Fibroblast of skin of right quadriceps (primary cell): ENCODE data around the gene HCFC1R1.

Source experiments
- DNase-seq: peaks from one replicate; pipeline ENCODE4 v3.0.0-alpha.2; 2013

Gene HCFC1R1

DNA sequence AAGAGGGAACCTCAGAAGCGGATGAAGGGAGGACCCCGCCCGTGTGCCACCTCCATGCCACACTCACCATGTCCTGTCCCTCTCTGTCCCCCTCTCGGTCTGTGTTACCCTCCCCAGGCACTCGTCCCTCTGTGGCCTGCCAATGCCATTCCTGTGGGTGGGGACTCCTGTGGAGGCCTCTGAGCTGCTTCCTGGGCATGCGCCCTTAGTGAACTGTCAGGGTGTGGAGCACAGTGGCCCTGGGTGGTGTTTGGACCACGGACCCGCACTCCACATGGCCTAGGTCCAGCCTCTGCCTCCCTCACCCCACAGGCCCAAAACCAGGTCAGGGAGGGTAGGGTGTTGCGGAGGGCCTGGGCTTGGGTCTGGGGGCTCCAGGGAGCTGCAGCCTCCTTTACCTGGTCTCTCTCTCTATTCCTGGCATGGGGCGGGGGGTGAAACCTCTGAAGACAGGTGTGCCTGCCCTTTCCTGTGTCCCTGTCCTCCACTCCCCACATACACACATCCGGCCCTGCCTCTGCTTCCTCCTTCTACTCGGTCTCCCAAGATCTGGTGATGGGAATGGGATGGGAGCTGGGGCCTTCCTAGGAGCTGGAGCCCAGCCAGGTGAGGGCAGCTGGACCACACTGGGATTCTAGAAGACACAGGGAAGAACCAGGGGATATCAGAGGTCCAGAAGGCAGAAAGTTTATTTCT, 32.0 kb downstream of the HCFC1R1 start:
- no peak for DNase-seq

DNA sequence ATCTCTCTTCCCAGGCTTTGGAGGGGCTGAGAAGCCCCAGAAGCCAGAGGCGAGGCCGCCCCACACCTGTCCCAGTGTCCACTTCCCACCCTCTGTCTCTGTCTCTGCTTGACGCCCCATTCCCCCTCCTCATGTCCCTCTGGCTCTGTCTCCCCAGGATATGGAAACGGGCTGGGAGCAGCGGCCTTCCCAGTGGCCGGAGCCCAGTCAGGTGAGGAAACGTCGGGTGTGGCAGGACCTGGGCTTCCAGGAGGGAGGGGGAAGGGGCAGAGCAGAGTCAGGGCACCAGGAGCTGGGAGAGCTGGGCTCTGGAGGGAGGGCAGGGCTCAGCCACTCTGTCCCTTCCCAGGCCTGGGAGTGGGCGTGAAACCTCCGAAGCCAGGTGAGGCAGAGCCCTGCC, 32.9 kb downstream of the HCFC1R1 start:
- no peak for DNase-seq

DNA sequence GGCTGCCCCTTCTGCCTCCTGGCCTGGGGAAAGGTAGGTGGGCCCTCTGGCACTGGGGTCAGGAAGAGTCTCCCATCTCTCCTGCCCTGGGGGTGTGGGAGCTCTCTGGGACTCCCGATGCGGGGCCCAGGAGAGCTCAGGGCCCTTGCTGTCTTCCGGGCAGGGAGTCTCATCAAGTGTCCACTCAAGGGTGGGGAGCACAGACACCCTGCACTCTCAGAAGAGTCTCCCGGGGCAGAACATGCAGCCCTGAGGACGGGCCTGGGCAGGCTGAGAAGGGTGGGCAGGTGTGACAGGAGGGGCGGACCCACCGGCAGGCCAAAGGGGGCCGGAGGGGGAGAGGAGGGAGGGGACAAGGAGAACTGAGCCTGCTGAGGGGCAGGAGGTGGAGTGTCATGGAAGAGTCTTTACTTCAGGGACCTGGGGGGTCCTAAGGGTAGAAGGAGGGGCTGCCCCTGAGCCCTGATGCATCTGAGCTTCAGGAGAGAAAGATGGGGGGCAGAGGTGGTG, 35.1 kb downstream of the HCFC1R1 start:
- DNase-seq: no peak

DNA sequence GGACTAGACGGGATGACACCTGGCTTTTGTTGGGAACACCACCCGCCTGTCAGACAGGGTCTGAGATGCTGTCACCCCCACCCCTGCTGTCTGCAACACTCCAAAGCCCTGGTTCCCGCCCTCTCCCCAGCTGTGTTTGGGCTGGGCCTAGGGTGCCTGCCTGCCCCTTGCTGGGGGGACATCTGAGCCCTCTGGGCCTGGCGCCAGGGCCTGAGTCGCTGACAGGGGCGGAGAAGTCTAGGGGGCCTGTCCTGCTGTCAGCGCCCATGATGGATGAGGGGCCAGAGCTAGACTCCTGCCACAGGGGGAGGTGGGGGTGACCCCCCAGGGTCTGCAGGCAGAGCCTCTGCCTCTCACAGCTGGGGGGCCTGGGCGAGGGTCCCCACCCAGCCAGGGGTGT, 35.9 kb downstream of the HCFC1R1 start:
- peak; percentile 19 for DNase-seq

DNA sequence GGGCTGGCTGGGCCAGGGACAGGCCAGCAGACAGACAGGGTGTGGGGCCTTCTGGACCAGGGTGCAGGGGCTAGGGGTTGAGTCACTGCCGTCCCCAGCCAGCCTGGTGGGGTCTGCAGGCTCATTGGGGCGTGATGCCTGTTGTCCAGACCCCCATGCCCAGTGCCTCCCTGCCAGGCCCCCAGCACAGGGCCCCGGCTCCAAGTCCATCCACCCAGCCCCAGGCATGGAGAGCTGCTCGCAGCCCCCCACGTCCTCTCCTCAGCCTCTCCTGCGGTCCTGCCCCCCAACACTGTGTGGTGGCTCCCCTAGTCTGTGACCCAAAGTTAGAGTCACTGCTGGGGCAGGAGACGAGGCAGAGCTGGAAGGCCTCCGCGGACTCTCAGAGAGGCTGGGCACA, 36.5 kb downstream of the HCFC1R1 start:
- no peak for DNase-seq

DNA sequence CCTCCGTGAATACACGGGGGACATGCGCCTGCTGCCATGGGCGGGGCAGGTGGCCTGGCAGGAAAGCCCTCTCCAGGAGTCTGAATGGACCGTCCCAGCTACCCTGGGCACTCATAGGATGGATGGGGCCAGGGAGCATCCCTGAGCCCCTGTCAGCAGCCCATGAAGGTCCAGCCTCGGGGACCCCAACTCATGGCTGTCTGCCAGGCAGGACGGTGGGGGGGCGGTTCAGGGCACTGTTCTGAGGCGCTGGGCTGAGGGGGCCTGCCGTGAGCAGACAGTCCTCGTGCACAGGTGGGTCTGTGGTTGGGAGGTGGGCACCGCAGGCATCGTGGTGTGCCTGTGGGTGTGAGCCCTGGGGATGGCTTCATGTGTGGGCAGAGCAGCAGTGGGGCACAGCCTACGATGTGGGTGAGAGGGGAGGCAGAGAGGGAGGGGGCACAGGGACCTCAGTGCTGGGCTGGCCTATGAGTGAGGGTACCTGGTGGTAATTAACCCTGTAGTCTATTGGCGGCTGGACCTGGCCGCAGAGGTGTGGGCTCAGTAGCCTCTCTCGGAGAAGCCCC, 37.0 kb downstream of the HCFC1R1 start:
- no peak for DNase-seq

DNA sequence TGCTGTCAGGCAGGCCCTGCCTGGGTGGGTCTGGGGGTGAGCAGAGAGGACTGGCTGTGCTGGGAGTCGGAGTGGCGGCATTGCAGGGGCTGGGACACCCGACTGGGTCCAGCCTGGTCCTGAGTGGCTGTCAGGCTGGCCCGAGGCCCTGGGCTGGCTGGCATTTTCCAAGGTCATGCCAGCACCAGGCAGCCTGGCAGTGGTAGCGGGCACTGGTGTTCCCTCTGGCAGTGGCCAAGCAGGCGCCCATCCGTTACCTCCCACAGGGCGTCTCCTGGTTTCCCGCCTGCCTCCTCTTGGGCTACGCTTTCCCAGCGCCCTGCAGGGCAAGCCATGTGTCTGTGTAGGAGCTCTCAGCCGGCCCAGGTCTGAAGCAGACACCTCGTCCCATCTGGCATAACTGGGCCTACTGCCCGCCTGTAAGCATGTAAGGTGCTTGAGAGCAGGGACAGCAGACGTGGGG, 37.8 kb downstream of the HCFC1R1 start:
- DNase-seq: no peak

DNA sequence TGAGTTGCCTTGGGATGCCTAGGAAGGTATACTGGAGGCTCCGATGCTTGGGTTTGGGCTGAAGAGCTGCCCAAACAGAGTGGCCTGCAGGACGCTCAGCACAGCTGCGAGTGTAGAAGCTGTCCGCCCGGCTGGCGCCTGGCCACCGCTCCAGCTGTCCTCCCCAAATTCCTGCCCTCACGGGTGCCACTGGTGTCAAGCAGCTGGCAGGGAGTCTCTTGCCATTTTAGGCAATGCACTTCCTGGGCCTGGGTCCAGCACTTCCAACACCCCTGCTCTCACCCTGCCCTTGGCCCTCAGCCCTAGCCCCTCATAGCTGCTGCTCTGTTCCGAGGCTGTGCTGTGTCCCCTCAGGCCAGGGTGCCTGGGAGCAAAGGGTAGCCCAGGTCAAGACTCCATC, 38.3 kb downstream of the HCFC1R1 start:
- no peak for DNase-seq

DNA sequence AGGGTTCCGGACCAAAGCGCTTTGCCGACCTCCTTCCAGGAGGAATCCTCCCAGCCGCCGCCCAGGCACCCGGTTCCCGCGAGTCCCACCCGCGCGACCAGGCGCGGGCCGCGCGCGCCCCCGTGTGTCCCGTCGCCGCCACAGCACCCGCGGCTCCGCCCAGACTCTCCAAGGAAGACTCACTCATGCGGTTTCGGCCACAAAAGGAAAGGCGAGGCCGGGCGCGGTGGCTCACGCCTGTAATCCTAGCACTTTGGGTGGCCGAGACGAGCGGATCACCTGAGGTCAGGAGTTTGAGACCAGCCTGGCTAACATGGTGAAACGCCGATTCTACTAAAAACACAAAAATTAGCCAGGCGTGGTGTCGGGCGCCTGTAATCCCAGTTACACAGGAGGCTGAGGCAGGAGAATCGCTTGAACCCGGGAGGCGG, 40.0 kb downstream of the HCFC1R1 start:
- peak; percentile 78 for DNase-seq

DNA sequence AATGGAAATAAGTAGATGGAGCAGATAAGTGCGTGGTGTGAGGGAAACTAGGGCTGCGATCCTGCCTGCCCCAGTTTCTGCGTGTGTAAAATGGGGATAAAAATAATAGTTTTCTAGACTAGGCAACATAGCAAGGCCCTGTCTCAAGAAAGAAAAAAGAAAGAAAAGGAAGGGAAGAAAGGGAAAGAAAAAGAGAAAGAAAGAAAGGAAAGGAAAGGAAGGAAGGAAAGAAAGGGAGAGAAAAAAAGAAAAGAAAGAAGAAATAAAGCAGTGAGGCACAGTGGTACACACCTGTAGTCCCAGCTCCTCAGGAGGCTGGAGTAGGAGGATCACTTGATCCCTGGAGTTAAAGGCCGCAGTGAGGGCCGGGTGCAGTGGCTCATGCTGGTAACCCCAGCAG, 41.3 kb downstream of the HCFC1R1 start:
- no peak for DNase-seq

DNA sequence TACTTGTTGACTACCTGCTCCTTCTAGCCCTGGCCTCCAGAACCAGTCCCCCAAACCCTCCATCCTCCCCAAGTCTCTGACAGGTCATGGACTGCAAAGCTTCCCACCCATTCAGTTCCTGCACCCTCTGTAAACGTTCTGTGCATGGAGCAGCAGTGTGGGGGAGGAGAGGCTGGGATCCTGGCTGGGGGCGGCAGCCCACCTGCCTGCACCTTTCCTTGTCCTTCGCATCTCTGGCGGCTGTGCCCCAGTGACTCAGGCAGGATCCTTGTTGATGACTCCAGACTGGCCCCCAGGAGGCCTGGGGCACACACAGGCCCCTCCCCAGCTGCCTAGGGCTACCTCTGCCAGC, 41.9 kb downstream of the HCFC1R1 start:
- DNase-seq: no peak

DNA sequence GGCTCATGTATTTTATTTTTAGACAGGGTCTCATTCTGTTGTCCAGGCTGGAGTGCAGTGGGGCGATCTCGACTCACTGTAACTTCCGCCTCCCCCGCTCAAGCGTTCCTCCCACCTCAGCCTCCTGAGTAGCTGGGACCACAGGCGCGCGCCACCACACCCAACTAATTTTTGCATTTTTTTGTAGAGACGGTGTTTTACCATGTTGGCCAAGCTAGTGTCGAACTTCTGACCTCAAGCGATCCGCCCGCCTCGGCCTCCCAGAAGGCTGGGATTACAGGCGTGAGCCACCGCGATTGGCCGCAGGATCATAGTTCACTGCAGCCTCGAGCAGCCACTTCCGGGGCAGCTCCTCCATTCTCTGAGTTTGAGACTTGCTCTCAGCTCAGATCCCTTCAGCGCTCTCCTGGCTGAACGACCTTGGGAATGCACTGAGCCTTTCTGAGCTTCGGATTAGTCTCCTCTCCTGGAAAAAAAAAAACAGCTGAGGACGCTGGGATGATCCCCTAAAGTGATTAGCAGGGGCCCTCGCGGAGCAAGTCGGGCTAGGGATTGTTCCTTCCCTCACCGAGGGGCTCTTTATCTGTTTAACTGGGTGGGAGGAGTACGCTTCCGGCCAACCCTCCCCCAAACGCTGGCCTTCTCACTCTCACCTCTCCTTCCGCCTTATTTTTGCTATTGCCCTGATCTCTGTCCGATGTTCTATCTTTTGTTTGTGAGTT, 42.4 kb downstream of the HCFC1R1 start:
- DNase-seq: no peak

DNA sequence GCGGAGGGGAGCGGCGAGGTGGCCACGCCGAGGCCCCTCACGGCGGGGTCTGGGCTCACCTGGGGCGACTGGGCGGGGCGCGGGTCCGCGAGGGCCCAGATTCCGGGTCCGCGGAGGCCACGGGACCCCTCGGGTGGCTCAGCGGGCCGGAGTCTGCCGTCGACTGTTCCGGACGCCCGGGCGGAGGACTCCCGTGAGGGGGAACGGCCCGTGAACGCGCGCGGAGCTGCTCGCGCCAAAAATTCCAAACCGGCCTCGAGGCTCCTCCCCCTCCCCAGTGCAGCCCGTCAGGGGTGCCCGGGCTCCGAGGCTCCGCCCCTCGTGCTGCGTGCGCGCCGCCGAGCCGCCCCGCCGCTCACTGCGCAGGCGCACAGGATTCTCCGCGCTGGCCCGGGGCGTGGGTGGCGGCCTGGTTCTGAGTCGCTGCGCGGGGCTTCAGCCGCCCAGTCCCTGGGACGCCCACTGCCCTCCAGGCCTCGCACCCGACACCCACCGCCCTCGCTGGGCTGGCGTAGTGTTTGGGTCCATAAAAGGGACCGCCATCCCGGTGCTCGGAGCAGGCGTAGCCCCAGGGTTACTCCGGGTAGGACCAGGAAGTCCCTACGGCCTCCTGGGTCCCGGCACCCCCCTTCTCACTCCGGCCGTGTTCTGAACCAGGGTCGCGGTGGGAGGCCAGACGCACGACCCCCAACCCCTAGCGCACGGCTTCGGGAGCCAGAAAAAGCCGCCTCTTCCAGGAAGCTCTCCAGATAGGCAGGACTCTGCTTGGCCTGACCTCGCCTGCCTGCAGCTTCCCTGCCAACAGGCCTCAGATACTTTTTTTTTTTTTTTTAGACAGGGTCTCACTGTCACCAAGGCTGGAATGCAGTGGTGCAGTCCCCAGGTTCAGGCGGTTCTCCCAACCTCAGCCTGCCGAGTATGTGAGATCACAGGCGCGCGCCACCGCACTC, 43.2 kb downstream of the HCFC1R1 start, which contains the start of gene PKMYT1:
PKMYT1 (minus strand) TSS at position 220 of the 950 bp plus-strand sequence. CDS start 789 bp downstream, outside the sequence.
- DNase-seq: peak; percentile 85

DNA sequence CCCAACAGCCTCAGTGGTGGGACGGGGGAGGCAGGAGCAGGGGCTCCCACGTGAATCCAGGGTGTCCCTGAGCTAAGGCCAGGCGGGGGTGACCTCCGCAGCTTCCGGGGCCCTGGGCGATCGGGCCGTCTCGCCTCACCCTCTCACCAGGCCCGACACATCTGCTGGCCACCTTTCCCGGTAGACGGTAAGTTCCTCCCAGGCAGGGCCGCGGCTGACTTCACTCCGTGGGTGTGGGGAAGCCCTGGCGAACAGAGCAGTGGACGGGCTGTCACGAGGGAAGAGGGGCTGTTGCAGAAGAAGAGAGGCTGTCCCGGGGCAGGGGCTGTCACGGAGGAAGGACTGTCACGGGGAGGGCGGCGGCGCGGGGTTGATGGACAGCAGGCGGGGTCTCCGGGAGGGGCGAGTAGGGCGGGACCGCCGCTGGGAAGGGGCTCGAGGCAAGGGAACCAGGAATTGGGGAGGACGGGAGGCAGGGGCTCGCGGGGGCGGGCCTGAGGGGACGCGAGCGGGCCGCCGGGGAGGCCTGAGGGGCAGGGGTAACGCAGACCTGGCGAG, 44.0 kb downstream of the HCFC1R1 start:
- no peak for DNase-seq

DNA sequence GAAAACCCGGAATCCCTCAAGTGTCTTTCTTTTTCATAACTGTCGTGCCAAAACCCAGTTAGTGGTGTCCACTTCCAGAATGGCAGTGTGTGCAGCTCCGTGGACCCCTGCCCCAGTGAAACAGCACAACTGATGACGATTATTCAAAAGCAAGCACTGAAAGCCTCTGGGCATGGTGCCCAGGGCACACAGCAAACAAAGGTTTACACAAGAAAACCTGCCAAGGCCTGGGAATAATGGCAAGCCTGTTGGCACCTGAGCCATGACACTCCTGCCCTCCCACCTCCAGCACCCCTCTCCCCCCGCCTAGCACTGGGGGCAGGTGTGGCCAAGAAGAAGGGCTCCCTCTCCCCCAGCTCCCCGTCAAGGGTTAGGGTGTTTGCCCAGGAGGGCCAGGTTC, 46.3 kb downstream of the HCFC1R1 start:
- no peak for DNase-seq

DNA sequence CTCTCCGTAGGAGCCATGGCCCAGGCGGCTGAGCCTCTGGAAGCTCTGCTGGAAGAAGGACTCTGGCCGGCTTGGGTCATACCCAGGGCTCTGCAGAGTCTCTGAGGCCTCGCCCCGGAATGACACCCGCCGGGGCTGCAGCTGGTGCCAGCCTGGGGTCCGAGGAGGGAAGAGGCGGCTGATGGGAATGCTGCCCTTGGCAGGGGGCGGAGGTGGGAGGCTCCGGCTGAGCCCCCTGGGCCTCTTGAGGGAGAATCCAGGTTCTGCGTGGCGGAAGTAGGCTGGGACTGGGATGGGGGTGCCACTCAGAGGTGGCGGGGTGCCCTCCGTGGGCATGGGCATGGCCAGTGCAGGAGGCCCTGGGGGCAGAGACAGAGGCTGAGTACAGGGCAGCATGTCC, 47.1 kb downstream of the HCFC1R1 start:
- no peak for DNase-seq

DNA sequence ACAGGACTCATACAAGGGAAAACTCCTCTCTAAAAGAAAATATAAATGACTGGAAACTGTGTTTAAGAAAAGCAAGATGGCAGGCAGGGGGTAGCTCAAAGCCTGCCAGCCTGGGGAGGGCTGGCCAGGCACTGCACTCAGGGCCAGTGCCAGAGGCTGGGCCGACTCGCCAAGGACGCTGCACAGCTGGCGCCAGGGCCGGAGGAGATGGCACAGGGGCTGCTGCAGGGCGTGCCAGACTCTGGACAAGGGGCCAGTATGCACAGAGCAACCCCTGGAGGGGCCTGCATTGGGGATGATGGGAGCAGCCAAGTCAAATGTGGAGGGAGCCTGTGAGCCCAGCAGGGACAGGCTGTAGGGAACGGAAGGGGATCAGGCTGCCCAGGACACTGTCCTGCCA, 47.5 kb downstream of the HCFC1R1 start:
- DNase-seq: no peak

DNA sequence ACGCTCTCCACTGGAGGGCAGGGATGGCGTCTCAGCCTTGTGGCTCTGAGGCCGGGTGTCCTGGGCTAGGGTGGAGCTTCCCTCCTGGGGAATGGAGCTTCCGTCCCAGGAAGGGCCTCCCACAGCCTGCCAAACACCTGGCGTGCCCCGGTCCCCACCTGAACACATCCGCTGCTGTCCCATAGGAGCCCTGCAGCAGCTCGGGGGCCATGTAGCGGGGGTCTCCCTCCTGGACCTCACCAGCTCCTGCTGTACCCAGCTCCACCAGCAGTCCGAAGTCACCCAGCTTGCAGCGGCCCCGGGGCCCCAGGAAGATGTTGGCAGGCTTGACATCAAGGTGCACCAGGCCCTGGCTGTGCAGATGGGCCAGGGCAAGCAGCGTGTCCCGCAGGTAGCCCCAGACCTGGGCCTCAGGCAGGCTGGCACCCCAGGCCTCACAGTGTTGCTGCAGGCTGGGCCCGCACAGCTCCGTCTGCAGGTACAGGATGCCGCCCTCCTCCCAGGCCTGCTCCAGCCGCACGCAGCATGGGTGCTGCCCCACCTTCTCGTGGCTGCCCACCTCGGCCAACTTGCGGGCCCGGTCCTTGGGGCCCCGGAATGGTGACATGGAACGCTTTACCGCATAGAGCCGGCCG, 48.5 kb downstream of the HCFC1R1 start:
- no peak for DNase-seq

DNA sequence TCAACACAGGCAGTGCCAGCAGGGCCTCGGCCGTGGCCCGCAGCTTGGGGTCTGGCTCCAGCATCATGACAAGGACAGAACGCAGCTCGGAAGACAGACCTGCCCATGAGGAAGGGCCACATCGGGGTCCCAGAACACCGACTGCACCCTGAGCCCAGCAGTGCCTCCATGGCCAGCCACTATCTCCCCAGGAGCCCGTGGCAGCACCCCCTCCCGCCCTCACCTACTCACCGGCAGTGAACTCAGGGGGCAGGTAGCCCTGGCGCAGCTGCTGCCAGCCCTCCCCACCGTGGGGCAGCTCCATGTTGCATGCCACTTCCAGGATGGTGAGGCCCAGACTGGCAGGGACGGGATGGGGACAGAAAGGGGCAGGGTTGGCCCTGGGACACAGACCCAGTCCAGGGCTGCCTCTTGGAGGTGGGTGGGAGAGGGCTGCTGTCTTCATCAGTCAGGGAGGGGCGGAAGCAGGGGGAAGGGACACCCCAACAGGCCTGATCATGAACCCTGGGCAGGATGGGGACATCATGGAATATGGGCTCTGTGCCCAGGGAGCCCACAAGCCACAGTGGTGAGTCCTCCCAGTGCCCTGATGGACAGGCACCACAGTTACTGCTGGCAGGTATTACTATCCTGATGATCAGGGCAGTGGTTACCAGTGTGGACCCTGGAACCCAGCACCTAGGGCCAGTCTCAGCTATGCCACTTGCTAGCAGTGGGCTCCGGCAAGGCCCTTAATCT, 49.3 kb downstream of the HCFC1R1 start:
- DNase-seq: no peak

DNA sequence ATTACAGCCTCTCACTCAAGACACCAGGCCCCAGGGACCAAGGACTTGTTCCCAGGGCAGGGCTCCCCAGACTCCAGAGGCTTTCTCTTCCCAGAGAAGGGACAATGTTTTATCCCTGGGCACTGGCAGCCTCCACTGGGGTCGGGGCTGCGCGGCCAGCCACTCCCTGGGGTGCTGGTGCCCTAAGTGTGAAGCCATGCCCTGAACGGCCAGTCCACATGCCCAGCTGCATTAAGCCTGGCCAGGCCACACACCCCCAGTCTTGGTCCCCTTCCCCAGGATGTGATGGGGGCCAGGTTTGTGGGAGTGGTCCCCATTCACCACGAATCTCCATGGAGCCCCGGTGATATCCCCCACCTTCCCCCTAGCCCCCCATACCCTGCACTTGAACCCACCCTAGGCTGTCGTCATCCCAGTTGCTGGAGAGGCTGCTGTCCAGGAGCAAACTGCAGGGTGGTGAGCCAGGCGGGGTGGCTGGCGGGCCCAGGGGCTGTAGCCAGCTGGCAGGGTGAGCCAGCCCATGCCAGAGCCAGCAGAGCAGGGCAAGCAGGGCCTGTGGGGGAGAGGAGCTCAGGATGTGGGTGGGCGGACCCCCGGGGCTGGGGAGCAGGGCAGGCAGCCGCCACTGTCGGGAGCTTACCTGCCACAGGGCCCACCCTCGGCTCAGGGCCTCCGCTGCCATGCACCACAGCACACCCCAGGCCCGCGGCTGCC, 50.0 kb downstream of the HCFC1R1 start:
- DNase-seq: no peak

DNA sequence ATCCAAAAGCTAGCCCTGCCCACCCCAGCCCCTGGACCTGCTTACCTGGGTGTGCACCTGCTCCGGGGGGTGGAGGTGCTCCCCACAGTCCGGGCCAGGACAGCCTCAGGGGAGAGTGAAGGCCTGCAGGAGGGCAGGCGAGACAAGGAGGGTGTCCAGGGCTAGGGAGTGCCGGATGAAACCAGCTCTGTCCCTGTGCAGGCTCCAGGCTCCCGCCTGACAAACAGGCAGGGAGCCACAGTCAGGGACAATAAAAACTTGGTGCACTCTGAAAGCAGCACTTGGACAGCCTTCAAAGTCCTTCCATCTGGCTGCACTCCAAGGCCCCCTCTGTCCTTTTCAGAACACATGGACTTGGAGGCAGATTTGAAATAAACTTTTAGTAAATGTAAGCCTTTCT, 50.6 kb downstream of the HCFC1R1 start:
- no peak for DNase-seq
